HAP-1 (cell line): ENCODE measurements around the gene TIMMDC1.

Source experiments
- DNase-seq, 2 experiments: peaks; one replicate each; pipeline ENCODE4 v3.0.0-alpha.2; 2016 to 2020; ENCODE audit warnings: low spot score in 2 of 2
- H3K27me3 ChIP-seq: fragments of 250-450 bp; sonication (Bioruptor Pico); 2 replicates; pipeline ENCODE4 v1.5.1; 2020; ENCODE audit warnings: low read depth, mild to moderate bottlenecking, moderate library complexity
- H3K36me3 ChIP-seq: fragments of 250-450 bp; sonication (Bioruptor Pico); replicated peaks from 2 replicates; pipeline ENCODE4 v1.5.1; 2020; ENCODE audit warnings: mild to moderate bottlenecking
- H3K4me1 ChIP-seq: fragments of 250-450 bp; sonication (Bioruptor Pico); 2 replicates; pipeline ENCODE4 v1.5.1; 2020; ENCODE audit warnings: mild to moderate bottlenecking
- H3K4me3 ChIP-seq: fragments of 250-450 bp; sonication (Bioruptor Pico); 2 replicates; pipeline ENCODE4 v1.5.1; 2020; ENCODE audit warnings: mild to moderate bottlenecking, moderate library complexity
- H3K9me3 ChIP-seq: fragments of 250-450 bp; sonication (Bioruptor Pico); 2 replicates; pipeline ENCODE4 v1.5.1; 2020; ENCODE audit warnings: mild to moderate bottlenecking, moderate library complexity
- in situ Hi-C: fragments of 300-500 bp; cut with MboI; formaldehyde crosslinking; loops from 3 replicates; pipeline ENCODE4 v1.14.3; 2020; ENCODE audit warnings: low sequenced_read_pairs, inconsistent platforms, mixed read lengths

Gene TIMMDC1

GRCh38 chr3:119492810-119493209, 5.5 kb upstream of the TIMMDC1 start:
- H3K27me3 ChIP-seq: no peaks in the 10 kb centered on the region
- in situ Hi-C loops: loop anchor here (25.0 kb wide), 1 partner anchor 194 kb away; the partner anchor contains the start of gene COX17

GRCh38 chr3:119494597-119494996, 3.8 kb upstream of the TIMMDC1 start:
- in situ Hi-C loops: loop anchor here (25.0 kb wide), 1 partner anchor 193 kb away; the partner anchor contains the start of gene COX17
- peaks cover 10% of the 10 kb centered on the region for H3K36me3 ChIP-seq
- peaks cover 5% of the 10 kb centered on the region; the same call in 1 of the 2 replicates for H3K4me1 ChIP-seq
- H3K9me3 ChIP-seq: no peaks in the 10 kb centered on the region
- no peaks in the 10 kb centered on the region for H3K27me3 ChIP-seq
- no peak for DNase-seq
- no peak overlapping the region for H3K4me3 ChIP-seq

More at GRCh38 chr3:119492810-119493209, 5.5 kb upstream of the TIMMDC1 start:
- H3K4me1 ChIP-seq: peaks cover 5% of the 10 kb centered on the region; the same call in 1 of the 2 replicates
- H3K4me3 ChIP-seq: no peak overlapping the region
- peaks cover 8% of the 10 kb centered on the region for H3K36me3 ChIP-seq
- no peak for DNase-seq
- H3K9me3 ChIP-seq: no peaks in the 10 kb centered on the region

GRCh38 chr3:119497820-119498185, 544 bp upstream of the TIMMDC1 start:
- Histone ChIP-seq H3K9me3 (no peaks in the 10 kb centered on the region), H3K4me3 (peak overlapping the region; percentile 85), H3K36me3 (peaks cover 15% of the 10 kb centered on the region), H3K27me3 (no peaks in the 10 kb centered on the region), H3K4me1 (peaks cover 12% of the 10 kb centered on the region)
- peak in 1 of 2 experiments; percentile 37 for DNase-seq
- in situ Hi-C loops: loop anchor here (25.0 kb wide), 1 partner anchor 189 kb away; the partner anchor contains the start of gene COX17

- Histone ChIP-seq H3K36me3 (peaks cover 34% of the 10 kb centered on the region), H3K4me3 (peak overlapping the region; percentile 85), H3K9me3 (no peaks in the 10 kb centered on the region), H3K27me3 (no peaks in the 10 kb centered on the region), H3K4me1 (peaks cover 12% of the 10 kb centered on the region)
- DNase-seq: peak in 1 of 2 experiments; percentile 13
- in situ Hi-C loops: no loop called here
Observed at GRCh38 chr3:119500265-119500664, 1.9 kb downstream of the TIMMDC1 start.

GRCh38 chr3:119500901-119501300, 2.6 kb downstream of the TIMMDC1 start:
- H3K36me3 ChIP-seq: peaks cover 40% of the 10 kb centered on the region
- no peaks in the 10 kb centered on the region for H3K9me3 ChIP-seq
- H3K4me3 ChIP-seq: peak overlapping the region; percentile 85
- no peak for DNase-seq
- in situ Hi-C loops: no loop called here
- peaks cover 12% of the 10 kb centered on the region for H3K4me1 ChIP-seq
- no peaks in the 10 kb centered on the region for H3K27me3 ChIP-seq

GRCh38 chr3:119506631-119507030, 8.3 kb downstream of the TIMMDC1 start:
- Histone ChIP-seq H3K4me3 (no peak overlapping the region), H3K4me1 (peaks cover 2% of the 10 kb centered on the region; the same call in 1 of the 2 replicates), H3K36me3 (peaks cover 76% of the 10 kb centered on the region), H3K27me3 (no peaks in the 10 kb centered on the region), H3K9me3 (no peaks in the 10 kb centered on the region)
- in situ Hi-C loops: no loop called here
- no peak for DNase-seq

- no peak for DNase-seq
- H3K27me3 ChIP-seq: no peaks in the 10 kb centered on the region
- H3K36me3 ChIP-seq: peaks cover 73% of the 10 kb centered on the region
Observed at GRCh38 chr3:119507404-119507803, 9.1 kb downstream of the TIMMDC1 start.

GRCh38 chr3:119508172-119508845, 10.0 kb downstream of the TIMMDC1 start:
- no peak for DNase-seq
- Histone ChIP-seq H3K9me3 (no peaks in the 10 kb centered on the region), H3K27me3 (no peaks in the 10 kb centered on the region), H3K4me1 (no peaks in the 10 kb centered on the region), H3K36me3 (peaks cover 71% of the 10 kb centered on the region), H3K4me3 (no peak overlapping the region)
- in situ Hi-C loops: no loop called here

More at GRCh38 chr3:119507404-119507803, 9.1 kb downstream of the TIMMDC1 start:
- in situ Hi-C loops: no loop called here
- no peak overlapping the region for H3K4me3 ChIP-seq
- H3K9me3 ChIP-seq: no peaks in the 10 kb centered on the region
- no peaks in the 10 kb centered on the region; the same call in 1 of the 2 replicates for H3K4me1 ChIP-seq

GRCh38 chr3:119510690-119511089, 12.3 kb downstream of the TIMMDC1 start:
- H3K4me1 ChIP-seq: no peaks in the 10 kb centered on the region
- in situ Hi-C loops: no loop called here
- no peak for DNase-seq
- H3K4me3 ChIP-seq: no peak overlapping the region
- H3K27me3 ChIP-seq: no peaks in the 10 kb centered on the region
- H3K36me3 ChIP-seq: peaks cover 72% of the 10 kb centered on the region
- H3K9me3 ChIP-seq: no peaks in the 10 kb centered on the region

- Histone ChIP-seq H3K4me1 (no peaks in the 10 kb centered on the region), H3K9me3 (no peaks in the 10 kb centered on the region), H3K4me3 (no peak overlapping the region), H3K27me3 (no peaks in the 10 kb centered on the region), H3K36me3 (peaks cover 76% of the 10 kb centered on the region)
- no peak for DNase-seq
- in situ Hi-C loops: no loop called here
Observed at GRCh38 chr3:119514637-119515036, 16.3 kb downstream of the TIMMDC1 start.

- Histone ChIP-seq H3K4me1 (no peaks in the 10 kb centered on the region), H3K4me3 (no peak overlapping the region), H3K36me3 (peaks cover 82% of the 10 kb centered on the region), H3K27me3 (no peaks in the 10 kb centered on the region), H3K9me3 (no peaks in the 10 kb centered on the region)
- in situ Hi-C loops: no loop called here
- no peak for DNase-seq
Observed at GRCh38 chr3:119517112-119517511, 18.8 kb downstream of the TIMMDC1 start.

GRCh38 chr3:119518026-119518425, 19.7 kb downstream of the TIMMDC1 start:
- in situ Hi-C loops: no loop called here
- no peaks in the 10 kb centered on the region for H3K9me3 ChIP-seq
- no peaks in the 10 kb centered on the region for H3K27me3 ChIP-seq
- H3K4me3 ChIP-seq: no peak overlapping the region
- DNase-seq: no peak
- peaks cover 78% of the 10 kb centered on the region for H3K36me3 ChIP-seq
- H3K4me1 ChIP-seq: no peaks in the 10 kb centered on the region

GRCh38 chr3:119524931-119525662, 26.8 kb downstream of the TIMMDC1 start:
- H3K4me3 ChIP-seq: no peak overlapping the region
- no peaks in the 10 kb centered on the region for H3K9me3 ChIP-seq
- no peaks in the 10 kb centered on the region for H3K4me1 ChIP-seq
- peaks cover 24% of the 10 kb centered on the region for H3K36me3 ChIP-seq
- no peaks in the 10 kb centered on the region for H3K27me3 ChIP-seq
- in situ Hi-C loops: no loop called here
- DNase-seq: peak in 1 of 2 experiments; percentile 15

- Histone ChIP-seq H3K4me1 (no peaks in the 10 kb centered on the region), H3K9me3 (no peaks in the 10 kb centered on the region), H3K4me3 (no peak overlapping the region), H3K36me3 (peaks cover 12% of the 10 kb centered on the region), H3K27me3 (no peaks in the 10 kb centered on the region)
- in situ Hi-C loops: no loop called here
- no peak for DNase-seq
Observed at GRCh38 chr3:119527714-119528113, 29.4 kb downstream of the TIMMDC1 start.
